ENCODE data around the gene DIS3L2.

GRCh38 chr2:231965102-231965501, 3.6 kb downstream of the DIS3L2 start:
- TF ChIP-seq MLX (CRISPR knock-in tag; IDR thresholded peaks at IDR 0.05) (no peak), SP1 (CRISPR knock-in tag; conservative IDR thresholded peaks at IDR 0.05) (no peak), TEAD4 (CRISPR knock-in tag; IDR thresholded peaks at IDR 0.05) (no peak), ATF1 (CRISPR knock-in tag; IDR thresholded peaks at IDR 0.05) (no peak), CTCF (IDR thresholded peaks at IDR 0.05) (no peak), PRRX2 (CRISPR knock-in tag; IDR thresholded peaks at IDR 0.05) (no peak)
- TF ChIP-seq, protein P1, sequence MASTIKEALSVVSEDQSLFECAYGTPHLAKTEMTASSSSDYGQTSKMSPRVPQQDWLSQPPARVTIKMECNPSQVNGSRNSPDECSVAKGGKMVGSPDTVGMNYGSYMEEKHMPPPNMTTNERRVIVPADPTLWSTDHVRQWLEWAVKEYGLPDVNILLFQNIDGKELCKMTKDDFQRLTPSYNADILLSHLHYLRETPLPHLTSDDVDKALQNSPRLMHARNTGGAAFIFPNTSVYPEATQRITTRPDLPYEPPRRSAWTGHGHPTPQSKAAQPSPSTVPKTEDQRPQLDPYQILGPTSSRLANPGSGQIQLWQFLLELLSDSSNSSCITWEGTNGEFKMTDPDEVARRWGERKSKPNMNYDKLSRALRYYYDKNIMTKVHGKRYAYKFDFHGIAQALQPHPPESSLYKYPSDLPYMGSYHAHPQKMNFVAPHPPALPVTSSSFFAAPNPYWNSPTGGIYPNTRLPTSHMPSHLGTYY (CRISPR knock-in tag; IDR thresholded peaks at IDR 0.05): no peak

Data from WTC11 (cell line).